Activated CD4-positive, CD25-positive, alpha-beta regulatory T cell treated with anti-CD3 and anti-CD28 coated beads, Interleukin-2, amount 50 U/mL, for 16 hours (primary cell): ENCODE measurements around the gene CLEC16A.
A peak's percentile ranks its signal among the peaks of the same experiment; 100 is the strongest.
"Not testable (repeated sequence)": the region's sequence is repeated elsewhere in the genome, so short reads cannot be mapped to it uniquely, and the experiment has no call there.

Experiments used
- DNase-seq: peaks from one replicate; pipeline ENCODE4 v3.0.0-alpha.2; 2020; ENCODE audit warnings: low read depth, low spot score

CLEC16A gene

DNA sequence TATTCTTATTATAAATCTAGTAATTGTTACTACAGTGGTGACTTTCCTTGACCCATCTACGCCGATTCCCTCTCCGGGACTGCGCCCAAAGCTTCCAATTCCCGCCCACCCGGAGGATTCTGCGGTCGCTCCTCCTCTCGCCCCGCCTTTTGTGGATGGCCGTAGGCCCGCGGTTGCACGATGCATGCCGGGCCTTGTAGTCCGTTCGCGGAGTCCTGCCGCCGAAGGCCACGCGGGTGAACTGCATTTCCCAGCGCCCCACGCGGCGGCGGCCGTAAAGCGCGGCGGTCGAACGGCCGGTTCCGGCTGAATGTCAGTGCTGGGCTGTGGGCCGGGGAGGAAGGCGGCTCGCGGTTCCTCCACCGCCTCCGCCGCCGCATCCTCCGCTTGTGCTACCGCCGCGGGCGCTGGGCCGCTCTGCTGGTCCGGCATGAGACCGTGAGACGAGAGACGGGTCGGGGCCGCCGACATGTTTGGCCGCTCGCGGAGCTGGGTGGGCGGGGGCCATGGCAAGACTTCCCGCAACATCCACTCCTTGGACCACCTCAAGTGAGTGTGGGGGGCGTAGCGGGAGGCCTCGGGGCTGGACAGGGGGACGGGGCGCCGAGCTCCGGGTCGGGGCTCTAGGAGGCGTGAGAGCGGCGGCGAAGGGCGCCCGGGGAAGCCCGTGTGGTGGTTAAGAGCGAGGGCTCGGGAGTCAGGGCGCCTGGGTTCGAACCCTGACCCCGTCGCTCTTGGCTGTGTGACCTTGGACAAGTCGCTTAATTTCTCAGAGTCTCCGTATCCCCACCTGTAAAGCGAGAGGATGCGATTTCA is at the start of gene CLEC16A:
TSS of gene CLEC16A (plus strand) at position 316 of the 816 bp plus-strand sequence. CDS start at position 470, 154 bp downstream.
- DNase-seq, result peak; percentile 95

DNA sequence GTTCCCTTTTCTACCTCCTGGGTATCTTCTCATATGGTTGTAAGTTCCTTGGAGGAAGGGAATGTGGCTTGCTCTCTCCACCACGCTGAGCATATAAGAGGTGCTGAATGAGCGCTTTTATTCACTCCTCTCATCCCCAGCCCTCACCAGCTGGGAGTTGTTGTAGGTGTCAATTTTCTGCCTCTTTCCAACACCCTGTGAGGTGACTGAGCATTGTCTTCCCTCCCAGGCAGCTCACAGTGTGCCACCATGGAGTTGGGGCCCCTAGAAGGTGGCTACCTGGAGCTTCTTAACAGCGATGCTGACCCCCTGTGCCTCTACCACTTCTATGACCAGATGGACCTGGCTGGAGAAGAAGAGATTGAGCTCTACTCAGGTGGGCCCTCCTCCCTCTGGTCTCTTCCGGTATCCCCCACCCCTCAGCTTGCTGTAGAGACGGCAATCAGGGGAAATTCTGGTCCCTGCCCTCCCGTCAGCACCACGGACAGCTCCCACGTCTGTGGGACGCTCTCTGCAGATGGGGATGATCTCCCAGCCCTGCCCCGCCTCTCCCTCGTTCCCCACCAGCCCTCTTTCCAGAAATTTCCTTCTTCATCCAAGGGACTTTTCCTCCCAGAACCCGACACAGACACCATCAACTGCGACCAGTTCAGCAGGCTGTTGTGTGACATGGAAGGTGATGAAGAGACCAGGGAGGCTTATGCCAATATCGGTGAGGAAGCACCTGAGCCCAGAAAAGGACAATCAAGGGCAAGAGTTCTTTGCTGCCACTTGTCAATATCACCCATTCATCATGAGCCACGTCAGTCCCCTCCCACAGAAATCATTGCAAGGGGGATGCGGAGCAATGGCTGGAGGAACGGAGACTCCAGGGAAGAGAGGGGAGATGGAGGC is 49.1 kb upstream of the CLEC16A start:
- DNase-seq, result no peak

DNA sequence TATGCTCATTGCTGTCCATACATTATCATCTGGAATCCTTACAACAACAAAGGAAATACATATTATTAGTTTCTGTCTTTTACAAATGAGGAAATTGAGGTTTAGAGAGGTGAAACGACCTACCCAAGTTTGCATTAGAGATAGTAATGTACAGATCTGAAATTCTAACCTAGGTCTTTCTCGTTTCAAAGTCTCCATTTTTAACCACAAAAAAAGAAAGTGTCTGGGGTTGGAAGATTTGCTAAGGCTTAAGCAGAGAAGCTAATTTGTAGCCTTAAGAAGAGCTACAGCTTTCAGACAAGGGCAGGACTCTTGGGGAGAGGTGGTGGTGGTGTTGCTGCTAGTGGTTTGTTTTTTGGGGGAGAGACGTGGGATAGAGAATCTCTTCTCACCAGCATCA is 48.2 kb upstream of the CLEC16A start:
- no peak for DNase-seq

- DNase-seq, result no peak
Observed at GRCh38 chr16:10896723-10897122, 47.6 kb upstream of the CLEC16A start.

DNA sequence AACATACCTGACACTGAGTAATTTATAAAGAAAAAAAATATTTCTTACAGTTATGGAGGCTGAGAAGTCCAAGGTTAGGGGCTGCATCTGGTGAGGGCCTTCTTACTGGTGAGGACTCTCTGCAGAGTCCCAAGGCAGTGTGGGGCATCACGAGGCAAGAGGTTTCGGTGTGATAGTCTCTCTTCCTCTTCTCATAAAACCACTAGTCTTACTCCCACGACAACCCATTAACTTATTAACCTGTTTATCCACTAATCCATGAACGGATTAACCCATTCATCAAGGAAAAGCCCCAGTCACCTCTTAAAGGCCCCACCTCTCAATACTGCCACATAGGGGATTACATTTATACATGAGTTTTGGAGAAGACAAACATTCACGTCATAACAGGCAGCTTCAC is 47.2 kb upstream of the CLEC16A start:
- no peak for DNase-seq

GRCh38 chr16:10902999-10903398 is 41.4 kb upstream of the CLEC16A start:
- no peak for DNase-seq

DNA sequence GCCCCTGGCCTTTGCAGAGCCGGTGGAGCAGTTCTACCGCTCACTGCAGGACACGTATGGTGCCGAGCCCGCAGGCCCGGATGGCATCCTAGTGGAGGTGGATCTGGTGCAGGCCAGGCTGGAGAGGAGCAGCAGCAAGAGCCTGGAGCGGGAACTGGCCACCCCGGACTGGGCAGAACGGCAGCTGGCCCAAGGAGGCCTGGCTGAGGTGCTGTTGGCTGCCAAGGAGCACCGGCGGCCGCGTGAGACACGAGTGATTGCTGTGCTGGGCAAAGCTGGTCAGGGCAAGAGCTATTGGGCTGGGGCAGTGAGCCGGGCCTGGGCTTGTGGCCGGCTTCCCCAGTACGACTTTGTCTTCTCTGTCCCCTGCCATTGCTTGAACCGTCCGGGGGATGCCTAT is 37.9 kb upstream of the CLEC16A start:
- no peak for DNase-seq

DNA sequence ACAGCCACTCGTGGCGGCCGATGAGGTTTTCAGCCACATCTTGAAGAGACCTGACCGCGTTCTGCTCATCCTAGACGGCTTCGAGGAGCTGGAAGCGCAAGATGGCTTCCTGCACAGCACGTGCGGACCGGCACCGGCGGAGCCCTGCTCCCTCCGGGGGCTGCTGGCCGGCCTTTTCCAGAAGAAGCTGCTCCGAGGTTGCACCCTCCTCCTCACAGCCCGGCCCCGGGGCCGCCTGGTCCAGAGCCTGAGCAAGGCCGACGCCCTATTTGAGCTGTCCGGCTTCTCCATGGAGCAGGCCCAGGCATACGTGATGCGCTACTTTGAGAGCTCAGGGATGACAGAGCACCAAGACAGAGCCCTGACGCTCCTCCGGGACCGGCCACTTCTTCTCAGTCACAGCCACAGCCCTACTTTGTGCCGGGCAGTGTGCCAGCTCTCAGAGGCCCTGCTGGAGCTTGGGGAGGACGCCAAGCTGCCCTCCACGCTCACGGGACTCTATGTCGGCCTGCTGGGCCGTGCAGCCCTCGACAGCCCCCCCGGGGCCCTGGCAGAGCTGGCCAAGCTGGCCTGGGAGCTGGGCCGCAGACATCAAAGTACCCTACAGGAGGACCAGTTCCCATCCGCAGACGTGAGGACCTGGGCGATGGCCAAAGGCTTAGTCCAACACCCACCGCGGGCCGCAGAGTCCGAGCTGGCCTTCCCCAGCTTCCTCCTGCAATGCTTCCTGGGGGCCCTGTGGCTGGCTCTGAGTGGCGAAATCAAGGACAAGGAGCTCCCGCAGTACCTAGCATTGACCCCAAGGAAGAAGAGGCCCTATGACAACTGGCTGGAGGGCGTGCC is 37.2 kb upstream of the CLEC16A start:
- no peak for DNase-seq

GRCh38 chr16:10907757-10908045 is 36.7 kb upstream of the CLEC16A start:
- no peak for DNase-seq

DNA sequence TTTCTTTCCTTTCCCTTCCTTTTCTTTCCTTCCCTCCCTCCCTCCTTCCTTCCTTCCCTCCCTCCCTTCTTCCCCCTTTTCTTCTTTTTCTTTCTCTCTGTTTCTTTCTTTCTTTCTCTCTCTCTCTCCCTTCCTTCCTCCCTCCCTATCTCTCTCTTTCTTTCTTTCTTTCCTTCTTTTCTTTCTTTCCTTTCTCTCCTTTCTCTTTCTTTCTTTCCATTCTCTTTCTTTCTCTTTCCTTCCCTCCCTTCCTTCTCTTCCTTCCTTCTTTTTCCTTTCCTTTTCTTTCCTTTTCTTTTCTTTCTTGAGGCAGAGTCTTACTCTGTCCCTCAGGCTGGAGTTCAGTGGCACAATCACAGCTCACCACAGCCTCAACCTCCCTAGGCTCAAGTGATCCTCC is 33.1 kb upstream of the CLEC16A start:
- DNase-seq, result no peak

- DNase-seq, result no peak
Observed at GRCh38 chr16:10916534-10916933, 27.8 kb upstream of the CLEC16A start.

DNA sequence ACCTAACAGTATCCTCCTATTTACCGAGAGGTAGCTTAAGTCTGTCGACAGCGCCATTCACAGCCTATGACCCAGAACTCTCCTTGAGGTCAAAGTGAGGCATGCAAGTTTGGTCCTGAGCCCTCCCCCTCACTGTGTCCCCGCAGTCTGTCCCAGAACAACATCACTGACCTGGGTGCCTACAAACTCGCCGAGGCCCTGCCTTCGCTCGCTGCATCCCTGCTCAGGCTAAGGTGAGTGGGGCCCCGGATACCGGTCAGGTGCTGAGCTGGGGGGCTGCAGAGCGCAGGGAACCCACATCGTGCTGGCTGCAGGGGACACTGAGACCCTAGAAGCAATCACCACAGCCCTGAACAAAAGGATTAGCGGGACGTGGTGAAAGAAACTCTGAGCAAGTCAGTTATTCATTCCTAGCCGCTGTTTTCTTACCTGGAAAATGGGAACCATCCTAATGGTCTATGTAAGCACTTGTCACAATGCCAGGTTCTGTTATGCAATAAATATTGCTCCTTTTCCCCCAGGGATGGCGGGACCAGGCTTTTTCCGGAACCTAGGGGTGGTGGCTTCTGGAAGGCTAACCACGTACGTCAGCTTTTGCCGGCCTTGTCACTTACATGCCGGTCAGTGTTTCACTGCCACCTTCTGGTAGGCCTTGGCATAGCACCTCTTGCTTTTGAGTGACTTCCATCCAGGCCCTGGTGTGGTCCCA is 25.9 kb upstream of the CLEC16A start:
- DNase-seq, result peak; percentile 61

- DNase-seq, result no peak
Observed at GRCh38 chr16:10919003-10919351, 25.4 kb upstream of the CLEC16A start.

DNA sequence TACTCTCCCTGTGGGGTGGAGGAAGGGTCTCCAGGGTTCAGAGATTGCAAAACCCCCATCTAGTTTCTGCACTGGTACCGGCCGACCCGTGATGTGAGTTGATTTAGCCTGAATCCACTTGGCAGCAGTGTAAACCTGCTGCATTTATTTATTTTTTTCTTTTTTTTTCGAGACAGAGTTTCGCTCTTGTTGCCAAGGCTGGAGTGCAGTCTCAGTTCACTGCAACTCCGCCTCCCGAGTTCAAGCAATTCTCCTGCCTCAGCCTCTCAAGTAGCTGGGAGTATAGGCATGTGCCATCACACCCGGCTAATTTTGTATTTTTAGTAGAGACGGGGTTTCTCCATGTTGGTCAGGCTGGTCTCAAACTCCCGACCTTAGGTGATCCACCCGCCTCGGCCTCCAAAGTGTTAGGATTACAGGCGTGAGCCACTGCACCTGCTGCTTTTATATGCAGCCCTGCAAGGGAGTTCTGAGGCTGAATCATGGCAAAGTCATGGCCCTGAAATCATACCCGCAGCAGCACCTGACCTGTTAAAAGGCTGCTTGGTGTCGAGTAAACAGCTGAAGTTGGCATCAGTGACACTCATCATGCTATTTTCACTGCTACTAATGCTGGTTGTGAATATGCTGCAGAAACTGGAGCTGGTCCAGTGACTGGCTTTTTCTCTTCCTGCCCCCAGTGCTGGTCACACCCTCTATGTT is 23.5 kb upstream of the CLEC16A start:
- no peak for DNase-seq

DNA sequence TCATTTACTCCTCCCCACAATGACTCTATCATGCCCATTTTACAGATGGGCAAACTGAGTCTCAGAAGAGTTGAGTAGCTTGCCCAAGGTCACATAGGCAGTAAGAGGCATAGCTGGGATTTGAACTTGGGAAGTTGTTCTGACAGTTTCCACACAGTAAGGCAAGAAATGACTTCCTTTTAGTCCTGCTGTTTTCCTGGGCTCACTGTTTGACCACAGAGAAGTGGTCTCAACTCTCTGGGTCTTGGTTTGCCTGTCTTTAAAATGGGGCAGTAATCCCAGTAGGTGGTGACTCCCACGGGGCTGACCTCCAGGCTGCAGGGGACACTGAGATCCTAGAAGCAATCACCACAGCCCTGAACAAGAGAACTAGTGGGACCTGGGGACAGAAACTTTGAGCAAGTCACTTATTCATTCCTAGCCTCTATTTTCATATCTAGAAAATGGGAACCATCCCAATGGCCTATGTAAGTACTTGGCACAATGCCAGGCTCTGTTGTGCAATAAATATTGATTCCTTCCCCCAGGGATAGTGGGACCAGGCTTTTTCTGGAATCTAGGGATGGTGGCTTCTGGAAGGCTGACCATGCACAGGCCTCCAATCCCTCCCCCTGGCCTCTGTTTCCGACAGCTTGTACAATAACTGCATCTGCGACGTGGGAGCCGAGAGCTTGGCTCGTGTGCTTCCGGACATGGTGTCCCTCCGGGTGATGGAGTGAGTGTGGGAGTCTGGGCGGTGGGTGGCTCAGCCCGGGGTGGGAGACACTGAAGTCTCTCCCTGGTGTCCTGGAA is 22.6 kb upstream of the CLEC16A start:
- DNase-seq, result no peak

DNA sequence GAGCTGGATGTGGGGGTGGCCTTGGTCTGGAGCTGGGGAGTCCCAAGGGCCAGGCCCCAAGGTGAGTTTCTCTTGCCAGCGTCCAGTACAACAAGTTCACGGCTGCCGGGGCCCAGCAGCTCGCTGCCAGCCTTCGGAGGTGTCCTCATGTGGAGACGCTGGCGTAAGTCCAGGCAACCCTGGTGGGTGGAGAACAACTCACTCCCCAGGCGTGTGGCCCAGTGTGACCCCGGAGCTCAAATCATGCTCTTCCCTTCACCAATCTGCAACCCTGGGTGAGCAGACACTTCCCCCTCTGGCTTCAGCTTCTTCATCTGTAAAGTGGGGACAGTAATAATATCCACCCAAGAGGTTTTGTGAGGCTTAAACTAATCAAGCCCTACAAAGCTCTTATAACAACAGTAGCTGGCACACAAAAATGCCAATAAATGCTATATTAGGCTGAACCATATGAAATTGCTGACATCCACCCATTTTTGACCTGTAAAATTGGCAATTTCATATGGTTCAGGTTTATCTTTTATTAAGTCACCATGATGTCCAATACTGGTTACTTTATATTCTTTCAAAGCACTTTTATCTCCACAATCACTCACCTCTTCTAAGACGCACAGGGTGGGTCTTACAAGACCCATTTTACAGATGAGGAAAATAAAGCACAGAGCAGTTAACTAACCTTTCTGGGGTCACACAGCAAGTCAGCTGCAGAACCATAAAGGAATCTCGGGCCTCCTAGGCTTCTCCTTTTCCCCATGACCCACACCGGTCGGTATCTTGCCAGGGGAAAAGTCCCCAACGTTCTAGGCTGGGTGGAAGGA is 21.8 kb upstream of the CLEC16A start:
- no peak for DNase-seq

GRCh38 chr16:10923146-10923649 is 21.2 kb upstream of the CLEC16A start:
- DNase-seq, result no peak

GRCh38 chr16:10923650-10924214 is 20.6 kb upstream of the CLEC16A start:
- DNase-seq, result no peak

DNA sequence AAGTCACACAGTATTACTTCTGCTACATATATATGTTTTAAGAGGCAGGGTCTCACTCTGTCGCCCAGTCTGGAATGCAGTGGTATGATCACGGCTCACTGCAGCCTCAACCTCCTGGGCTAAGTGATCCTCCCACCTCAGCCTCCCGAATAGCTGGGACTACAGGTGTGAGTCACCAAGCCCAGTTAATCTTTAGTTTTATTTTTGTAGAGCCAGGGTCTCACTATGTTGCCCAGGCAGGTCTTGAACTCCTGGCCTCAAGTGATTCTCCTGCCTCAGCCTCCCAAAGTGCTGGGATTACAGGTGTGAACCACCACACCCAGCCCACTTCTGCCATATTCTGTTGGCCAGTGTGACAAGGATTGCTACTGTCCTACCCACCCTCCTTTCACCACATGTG is 19.1 kb upstream of the CLEC16A start:
- not testable (repeated sequence) for DNase-seq
